ENCODE data around the gene ALPL. TPM values are rescaled to one million over a fixed set of nuclear protein-coding genes. Genes with fewer than 3 reads are reported as not detected.
"Not testable (repeated sequence)": the region's sequence is repeated elsewhere in the genome, so short reads cannot be mapped to it uniquely, and the experiment has no call there.

The ALPL gene
- total RNA-seq, 1 donor from 2014 or later: 10.2 TPM

- TF ChIP-seq CTCF (IDR thresholded peaks at IDR 0.05; ENCODE audit: borderline replicate concordance): no peak
- intact Hi-C loops (cut with micrococcal nuclease): no loop called here
These were observed 55.4 kb downstream of the ALPL start for GRCh38 chr1:21564521-21565095.

GRCh38 chr1:21565285-21565684 lies 56.1 kb downstream of the ALPL start:
- DNase-seq: no peak
- no peaks in the 10 kb centered on the region for H3K4me1 ChIP-seq

More at GRCh38 chr1:21564521-21565095, 55.4 kb downstream of the ALPL start:
- H3K27ac ChIP-seq (replicated peaks): no peak overlapping the region
- no peak for DNase-seq
- no peaks in the 10 kb centered on the region for H3K4me1 ChIP-seq
- H3K9me3 ChIP-seq (replicated peaks): no peaks in the 10 kb centered on the region
- no peak overlapping the region for H3K4me3 ChIP-seq
- no peaks in the 10 kb centered on the region for H3K27me3 ChIP-seq (ENCODE audit: low read depth)
- H3K36me3 ChIP-seq: no peaks in the 10 kb centered on the region

GRCh38 chr1:21566361-21566760 lies 57.1 kb downstream of the ALPL start:
- H3K4me3 ChIP-seq; H3K36me3 ChIP-seq; H3K4me1 ChIP-seq; intact Hi-C loops (cut with micrococcal nuclease); H3K27ac ChIP-seq (replicated peaks); H3K27me3 ChIP-seq (ENCODE audit: low read depth); H3K9me3 ChIP-seq (replicated peaks); DNase-seq: not testable (repeated sequence)

More at GRCh38 chr1:21565285-21565684, 56.1 kb downstream of the ALPL start:
- no peaks in the 10 kb centered on the region for H3K36me3 ChIP-seq
- H3K4me3 ChIP-seq: no peak overlapping the region
- H3K27ac ChIP-seq (replicated peaks): no peak overlapping the region
- no peaks in the 10 kb centered on the region for H3K27me3 ChIP-seq (ENCODE audit: low read depth)
- TF ChIP-seq CTCF (IDR thresholded peaks at IDR 0.05; ENCODE audit: borderline replicate concordance): no peak
- intact Hi-C loops (cut with micrococcal nuclease): no loop called here
- H3K9me3 ChIP-seq (replicated peaks): no peaks in the 10 kb centered on the region

- Histone ChIP-seq H3K27ac (replicated peaks) (no peak overlapping the region), H3K9me3 (replicated peaks) (no peaks in the 10 kb centered on the region), H3K27me3 (ENCODE audit: low read depth) (no peaks in the 10 kb centered on the region), H3K36me3 (no peaks in the 10 kb centered on the region), H3K4me3 (no peak overlapping the region), H3K4me1 (no peaks in the 10 kb centered on the region)
- TF ChIP-seq CTCF (IDR thresholded peaks at IDR 0.05; ENCODE audit: borderline replicate concordance): no peak
- no peak for DNase-seq
- intact Hi-C loops (cut with micrococcal nuclease): no loop called here
These were observed 58.2 kb downstream of the ALPL start for GRCh38 chr1:21567241-21568005.

- Histone ChIP-seq H3K9me3 (replicated peaks) (no peaks in the 10 kb centered on the region), H3K27me3 (ENCODE audit: low read depth) (no peaks in the 10 kb centered on the region), H3K27ac (replicated peaks) (no peak overlapping the region), H3K36me3 (no peaks in the 10 kb centered on the region), H3K4me1 (no peaks in the 10 kb centered on the region), H3K4me3 (no peak overlapping the region)
- intact Hi-C loops (cut with micrococcal nuclease): no loop called here
- DNase-seq: no peak
- TF ChIP-seq CTCF (IDR thresholded peaks at IDR 0.05; ENCODE audit: borderline replicate concordance): no peak
These were observed 59.0 kb downstream of the ALPL start for GRCh38 chr1:21568006-21568746.

Data from left ventricle myocardium inferior (tissue), 1 donor.